HG03439 (cell line): ENCODE results near the gene DSCAML1.

Source experiments
- ATAC-seq: cut with Tn5 transposase; IDR thresholded peaks from one replicate; pipeline ENCODE4 v1.9.1; 2021; ENCODE audit warnings: mild to moderate bottlenecking, moderate library complexity; ENCODE audit not compliant: unreplicated experiment

Gene DSCAML1

DNA sequence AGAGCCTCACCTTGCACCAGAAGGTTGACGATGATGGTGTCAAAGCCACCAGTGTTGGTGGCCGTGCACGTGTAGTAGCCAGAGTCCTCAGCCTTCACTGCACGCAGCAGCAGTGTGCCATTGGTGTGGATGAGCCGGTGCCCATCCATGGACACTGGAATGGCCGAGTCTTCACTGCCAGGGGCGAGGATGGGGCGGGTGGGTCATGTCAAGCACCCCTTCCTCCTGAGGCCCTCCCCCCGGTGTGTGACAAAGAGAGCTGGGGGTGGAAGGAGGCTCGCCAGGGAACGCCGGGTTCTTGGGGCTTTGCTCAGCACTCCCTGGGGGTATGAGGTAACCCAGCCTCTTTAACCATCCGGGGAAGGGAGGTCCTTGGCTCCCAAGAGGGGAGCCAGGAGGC lies 357.8 kb downstream of the DSCAML1 start:
- ATAC-seq = no peak

DNA sequence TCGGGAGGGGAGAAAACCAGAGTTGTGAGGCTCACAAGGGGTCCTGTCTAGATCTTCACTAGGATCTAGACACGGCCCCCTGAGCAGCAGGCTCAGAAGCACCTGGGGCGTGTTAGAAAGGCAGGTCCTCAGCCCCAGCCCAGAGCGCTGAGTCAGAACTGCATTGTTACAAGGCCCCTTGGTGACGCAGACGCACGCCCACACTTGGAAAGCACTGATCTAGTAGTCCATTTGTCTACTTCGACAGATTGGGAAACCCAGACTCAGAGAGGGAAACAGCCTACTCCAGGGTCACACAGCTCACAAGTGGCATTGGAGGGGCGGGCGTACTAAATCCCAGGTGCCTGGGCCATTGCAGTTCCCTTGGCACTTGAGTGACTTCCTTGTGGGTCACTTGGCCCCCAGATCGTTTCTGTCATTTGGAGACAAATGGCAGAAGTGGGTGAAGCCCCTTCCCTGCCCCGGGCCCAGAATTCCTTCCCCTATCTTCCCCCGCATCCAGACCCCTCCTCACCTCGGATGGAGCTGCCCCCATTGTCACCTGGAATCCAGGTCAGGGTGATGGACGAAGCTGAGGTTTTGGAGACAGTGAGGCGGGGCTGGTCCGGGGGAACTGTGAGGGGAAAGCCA lies 358.5 kb downstream of the DSCAML1 start:
- ATAC-seq = no peak

DNA sequence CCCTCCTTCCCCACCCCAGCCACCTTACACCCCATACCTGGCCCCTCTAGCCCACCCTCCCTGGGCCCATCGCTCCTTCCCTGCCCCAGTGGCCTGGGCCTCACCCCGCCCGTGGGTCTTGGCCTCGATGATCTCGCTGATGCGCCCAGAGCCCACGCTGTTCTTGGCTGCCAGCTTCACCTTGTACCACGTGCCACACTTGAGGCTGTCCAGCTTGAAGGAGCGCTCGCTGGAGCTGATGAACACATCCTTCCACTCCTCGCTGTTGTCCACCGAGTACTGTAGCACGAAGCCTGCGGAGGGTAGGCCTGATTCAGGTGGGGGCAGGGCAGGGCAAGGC lies 359.3 kb downstream of the DSCAML1 start:
- ATAC-seq = no peak

DNA sequence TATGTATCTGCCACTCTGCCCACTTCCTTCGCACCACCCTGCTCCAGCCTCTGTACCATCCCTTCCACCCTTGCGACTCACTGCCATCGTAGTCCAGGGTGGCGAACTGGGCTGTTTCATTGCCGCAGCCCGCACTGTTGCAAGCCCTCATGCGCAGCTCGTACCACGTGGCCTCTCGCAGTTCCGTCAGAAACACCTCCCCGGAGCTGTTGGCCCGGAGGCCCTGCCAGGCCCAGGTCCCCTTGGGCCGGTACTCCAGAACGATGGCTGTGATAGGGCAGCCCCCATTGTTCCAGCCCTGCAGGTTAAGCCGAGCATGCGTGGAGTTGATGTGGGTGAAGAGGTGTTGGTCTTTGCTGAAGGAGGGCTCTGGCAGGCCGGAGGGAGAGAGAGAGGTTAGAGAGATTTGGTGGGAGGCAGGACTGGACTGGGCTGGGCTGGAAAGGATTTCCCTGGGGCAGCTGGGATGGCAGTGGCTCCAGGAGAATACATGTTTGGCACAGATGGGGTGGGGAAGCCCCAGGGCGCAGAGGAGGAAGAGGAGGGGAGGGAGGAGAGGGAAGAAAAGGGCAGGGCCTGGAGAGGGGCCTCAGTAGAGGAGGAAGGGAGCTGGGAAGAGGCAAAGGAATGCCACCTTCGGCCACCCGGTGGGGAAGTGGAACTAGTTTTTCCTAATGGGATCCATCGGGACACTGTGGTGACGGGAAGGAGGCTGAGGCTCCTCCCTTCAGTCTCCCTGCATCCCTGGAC lies 359.8 kb downstream of the DSCAML1 start:
- ATAC-seq = no peak

DNA sequence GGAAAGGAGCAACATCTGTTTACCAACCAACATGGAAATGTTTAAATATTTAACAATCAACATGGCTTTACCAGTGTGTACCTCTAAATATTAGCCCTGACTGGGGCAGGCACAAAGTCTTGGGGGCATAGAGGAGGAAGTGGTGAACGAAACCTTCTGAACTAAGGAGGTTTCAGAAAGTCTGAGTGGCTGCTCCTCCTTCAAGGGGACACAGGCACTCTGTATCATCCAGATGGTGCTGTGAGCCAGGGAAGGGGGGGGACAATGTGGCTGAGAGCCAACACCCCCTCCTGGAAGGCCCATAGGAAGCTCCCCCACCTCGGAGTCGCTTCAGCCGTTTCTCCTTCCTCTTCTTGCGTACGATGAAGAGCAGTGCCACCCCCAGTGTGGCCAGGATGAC lies 361.7 kb downstream of the DSCAML1 start:
- ATAC-seq = no peak

DNA sequence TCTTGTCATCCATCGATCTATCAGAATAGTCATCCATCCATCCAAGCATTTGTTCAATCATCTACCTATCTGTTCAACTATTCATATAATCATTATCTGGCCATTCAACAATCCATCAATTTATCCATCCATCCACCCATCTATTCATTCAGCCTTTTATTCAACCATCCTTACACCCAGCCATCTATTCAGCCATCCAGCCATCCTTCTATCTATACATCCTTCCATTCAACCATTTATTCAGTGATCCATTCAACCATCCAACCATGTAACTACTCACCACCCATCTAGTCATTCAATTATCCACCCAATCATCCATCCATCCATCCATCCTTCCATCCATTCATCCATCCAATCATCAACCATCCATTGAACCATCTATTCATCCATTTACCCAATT lies 362.5 kb downstream of the DSCAML1 start:
- no peak for ATAC-seq

DNA sequence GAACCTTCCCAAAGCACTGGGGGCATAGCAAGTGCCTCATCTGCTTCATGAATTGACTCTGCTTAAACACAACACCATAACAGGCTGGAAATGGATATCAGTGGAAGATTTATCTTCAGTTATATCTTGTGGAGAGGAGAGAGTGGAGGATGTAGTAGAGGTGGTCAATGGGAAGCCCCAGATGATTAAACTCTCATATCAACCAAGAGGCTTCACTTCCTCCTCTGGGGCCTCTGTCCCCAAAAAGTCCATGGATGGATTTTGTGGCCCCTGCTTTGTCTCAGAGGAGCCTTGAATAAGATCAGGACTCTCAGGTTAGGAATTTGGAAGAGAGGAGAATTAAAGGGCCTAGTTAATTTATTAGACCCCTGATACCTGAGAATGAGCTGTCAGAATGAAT lies 363.3 kb downstream of the DSCAML1 start:
- no peak for ATAC-seq

DNA sequence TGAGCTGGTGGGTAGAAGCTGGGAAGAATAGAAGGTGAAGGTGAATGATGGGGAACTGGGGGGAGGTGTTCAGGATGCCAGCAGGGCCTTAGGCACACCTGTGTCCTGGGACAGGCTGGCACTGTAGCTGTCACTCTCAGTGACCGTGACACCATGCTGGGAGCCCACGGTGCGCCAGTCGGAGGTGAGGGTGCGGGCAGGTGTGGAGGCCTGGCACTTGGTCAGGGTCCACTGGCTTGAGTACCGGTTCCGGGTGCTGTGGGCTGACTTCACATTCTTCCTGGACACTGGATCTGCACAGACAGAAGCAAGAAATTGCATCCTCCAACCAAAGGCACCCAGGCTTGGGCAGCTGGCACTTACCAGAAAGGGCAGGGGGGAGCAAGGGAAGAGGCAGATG lies 365.6 kb downstream of the DSCAML1 start:
- ATAC-seq = no peak

DNA sequence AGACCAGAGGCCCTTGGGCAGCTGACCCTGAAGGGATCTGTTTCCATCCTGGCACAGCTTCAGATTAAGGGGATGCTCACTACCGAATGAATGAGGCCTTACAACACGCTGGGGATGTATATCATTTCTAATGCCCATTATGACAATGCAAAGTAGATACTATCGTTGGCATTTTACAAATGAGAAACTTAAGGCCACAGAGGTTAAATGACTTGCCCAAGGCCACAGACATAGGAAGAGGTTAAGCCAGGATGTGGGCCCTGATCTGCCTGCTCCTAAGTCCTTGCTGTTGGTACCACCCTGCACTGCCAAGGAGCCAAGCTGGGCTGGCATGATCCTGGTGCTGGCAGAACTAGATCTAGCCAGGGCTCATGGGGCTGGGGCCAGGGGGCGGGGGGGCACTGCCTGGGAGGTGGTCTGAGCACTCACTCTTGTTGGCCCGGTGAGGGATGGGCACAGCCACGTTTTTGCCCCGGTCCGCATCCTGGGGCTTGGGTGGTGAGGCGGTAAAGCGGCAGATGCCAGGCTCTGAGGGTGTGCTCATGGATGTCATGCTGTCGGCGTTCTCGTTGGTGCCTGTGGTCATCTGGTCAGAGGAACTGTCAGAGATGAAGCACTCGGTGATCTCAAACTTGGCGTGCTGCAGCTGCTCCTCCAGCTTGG lies 366.6 kb downstream of the DSCAML1 start:
- no peak for ATAC-seq

DNA sequence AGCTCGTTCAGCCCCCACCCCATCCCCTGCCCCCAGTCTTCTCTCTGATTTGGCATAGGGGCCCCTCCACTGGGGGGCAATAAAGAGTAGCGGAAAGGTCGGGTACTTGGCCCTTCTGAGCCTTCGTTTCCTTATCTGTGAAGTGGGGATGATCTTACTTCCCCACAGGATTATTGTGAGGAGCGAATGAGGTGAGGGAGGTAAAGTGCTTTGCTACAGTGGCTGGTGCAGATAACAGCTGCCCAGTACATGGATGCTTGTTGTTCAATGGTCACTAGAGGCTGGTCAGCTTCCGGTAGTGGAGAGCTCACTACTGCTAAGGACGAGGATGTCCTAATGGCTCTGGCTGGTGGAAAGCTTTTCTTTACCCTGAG lies 368.2 kb downstream of the DSCAML1 start:
- no peak for ATAC-seq

DNA sequence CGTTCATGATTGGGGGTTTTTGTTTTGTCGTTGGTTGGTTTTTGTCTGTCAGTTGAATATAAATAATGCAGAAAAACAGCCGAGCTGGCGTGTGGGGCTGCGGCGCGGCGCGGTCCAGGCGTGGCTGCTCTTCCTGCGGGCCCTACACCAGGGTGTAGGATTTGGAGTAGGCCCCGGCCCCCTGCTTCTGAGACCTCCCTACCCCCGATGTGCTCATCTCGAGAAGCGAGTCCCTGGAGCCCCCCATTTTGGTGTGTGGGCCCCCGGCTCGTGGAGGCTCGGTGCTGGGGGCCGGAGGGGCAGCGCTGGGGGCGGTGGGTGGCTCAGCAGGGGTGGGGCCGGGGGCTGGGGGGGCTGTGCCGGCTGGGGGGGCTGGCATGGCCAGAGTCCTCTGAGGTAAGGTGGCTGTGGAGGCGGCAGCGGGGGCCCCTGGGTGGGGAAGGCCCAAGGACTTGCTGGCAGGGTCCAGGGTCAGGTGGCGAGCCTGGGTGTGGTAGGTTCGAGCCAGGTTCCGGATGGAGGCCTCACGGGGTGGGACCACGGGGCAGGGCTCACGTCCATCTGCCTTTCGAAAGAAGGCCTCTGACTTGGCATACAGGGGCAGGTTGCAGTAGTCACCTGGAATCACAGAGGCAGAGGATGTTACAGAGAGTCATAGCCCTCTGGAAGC lies 368.7 kb downstream of the DSCAML1 start:
- ATAC-seq = no peak

DNA sequence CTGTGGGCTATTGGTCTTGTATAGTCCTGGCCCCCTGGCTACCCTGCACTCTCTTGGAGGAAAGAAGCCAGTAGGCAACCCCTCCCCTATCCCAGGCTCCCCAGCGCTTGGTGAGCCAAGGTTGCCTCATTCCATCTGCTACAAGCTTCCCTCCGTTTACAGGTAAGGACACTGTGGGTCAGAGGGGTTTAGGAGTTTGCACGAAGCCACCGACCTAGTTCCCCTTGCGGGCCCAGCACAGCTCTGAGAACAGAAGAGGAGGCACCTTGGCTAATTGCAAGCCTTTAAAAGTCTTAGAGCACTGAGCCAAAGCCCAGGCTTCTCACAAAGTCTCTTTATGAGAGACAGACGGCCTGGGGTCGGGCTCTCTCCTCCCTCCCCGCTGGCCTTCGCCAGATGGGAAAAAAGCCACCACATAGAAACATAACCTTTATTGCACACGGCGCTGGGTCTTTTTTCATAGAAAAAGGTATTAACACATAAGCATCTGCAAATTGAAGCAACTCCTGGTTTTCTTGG lies 369.6 kb downstream of the DSCAML1 start:
- no peak for ATAC-seq

DNA sequence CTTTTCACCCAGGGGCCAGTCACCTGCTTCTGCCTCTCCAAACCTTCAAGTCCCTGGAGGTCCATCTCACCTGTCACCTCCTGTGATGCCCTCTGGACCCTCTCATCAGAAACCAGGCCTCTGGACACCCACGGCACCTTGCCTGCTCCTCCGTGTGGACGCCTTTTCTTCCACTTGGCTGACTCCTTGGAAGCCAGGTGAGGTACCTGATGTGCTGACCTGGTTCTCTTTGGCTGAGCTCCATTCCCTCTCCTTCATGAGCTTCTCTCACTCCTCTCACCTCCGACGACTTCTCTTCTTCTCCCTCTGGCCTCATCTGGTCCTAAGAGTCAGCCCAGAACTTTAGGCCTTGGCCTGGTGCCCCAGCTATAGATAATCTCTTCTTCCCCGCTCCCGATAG lies 370.1 kb downstream of the DSCAML1 start:
- ATAC-seq = no peak

DNA sequence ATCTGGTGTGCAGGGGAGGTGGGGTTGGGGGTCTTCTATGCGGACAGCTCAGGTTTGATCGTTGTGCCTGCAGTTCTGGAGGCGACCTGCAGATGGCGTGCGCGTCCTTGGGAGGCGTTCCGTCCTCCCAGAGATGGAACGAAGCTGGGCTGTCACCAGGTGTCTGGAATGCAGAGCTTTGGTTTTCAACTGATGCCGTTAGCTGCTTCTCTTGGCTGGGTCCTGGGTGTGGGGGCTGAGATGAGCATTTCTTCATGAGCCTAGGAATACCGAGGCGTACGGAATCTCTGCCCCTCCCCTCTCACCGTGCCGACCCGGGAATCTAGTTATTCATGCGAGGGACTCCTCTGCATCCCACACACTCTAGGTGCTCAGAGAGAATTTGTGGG lies 370.7 kb downstream of the DSCAML1 start:
- no peak for ATAC-seq

DNA sequence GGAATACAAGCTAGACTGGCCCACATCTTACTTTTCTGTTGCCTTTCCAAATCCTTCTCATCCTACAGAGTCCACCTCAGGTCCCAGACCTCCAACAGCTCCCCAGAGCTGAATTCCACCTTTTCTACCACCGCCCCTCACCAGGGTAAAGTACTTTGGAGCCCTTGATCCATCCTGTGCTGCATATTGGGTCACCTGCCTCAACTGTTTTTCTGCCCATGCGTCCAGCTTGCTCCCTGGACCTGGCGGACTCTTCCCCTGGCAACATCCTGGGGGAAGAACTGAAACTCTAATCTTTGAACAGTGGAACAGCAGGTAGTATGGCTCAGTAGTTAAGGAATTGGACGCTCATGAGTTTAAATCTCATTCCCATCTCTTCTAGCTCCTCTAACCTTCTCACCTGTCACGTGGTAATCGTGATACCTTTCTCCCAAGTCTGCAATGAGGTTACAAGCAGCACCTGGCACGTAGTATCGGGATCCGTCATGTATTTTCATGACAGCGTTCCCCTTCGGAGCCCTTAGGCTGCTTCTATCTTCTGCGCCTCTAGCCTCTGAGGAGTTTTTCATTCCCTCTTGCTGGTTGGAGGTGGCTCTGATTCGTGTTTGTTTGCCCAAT lies 371.2 kb downstream of the DSCAML1 start:
- no peak for ATAC-seq

DNA sequence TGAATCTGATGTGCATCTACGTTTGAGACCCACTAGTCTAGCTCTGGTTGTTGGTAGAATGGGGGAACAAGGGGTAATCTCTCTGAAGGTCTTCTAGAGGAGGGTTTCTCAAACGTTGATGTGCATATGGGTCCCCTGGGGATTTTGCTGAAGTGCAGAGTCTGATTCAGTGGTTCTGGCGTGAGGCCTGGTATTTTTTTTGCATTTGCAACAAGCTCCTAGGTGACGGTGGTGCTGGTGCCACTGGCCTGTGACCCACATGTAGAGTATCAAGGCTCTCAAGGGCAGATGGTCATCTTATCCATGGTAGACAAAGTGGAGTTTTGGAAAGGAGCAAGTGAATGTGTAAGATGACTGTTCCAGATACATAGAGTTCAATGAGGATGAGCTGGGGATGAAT lies 372.2 kb downstream of the DSCAML1 start:
- no peak for ATAC-seq

DNA sequence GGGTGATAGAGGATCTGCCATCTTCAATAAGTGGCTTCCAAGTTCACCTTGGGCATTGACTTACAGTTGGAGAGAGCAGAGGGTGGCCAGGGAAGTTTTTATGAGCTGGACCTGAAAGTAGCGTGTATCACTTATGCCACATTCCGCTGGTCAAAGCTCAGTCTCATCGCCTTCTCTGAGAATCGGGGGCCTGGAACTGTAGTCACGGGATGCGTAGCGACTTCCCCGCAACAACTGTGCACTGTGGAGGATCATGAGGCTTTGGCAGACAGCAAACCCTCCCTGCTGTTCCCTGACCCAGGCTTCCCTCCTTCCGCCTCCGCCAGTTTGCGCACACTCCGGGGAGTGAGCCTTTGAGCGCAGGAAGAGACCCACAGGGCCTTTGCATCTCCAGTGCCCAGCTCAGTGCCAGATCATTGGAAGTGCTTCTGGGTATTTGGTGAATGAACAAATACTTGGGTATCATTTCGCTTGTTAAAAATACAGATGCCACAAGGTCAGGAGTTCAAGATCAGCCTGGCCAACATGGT lies 373.9 kb downstream of the DSCAML1 start:
- ATAC-seq = no peak

DNA sequence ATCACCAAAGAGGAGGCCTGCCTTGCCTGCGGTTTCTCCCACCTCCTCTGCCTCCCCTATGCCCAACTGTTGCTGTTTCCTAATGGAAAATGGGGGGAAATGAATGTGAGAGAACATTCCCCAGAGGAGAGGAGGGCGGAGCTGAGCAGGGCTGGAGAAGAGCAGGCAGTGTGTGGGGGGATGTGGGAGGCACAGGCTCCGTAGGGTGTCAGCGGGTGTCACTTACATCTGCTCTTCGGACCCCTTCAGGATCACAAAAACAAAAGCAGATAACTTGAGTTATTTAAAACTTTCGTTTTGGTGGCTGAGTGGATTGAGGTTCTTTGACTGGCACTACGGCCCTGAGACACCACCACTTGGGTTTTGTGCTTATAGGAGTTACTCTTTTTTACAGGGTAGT lies 375.5 kb downstream of the DSCAML1 start:
- no peak for ATAC-seq

DNA sequence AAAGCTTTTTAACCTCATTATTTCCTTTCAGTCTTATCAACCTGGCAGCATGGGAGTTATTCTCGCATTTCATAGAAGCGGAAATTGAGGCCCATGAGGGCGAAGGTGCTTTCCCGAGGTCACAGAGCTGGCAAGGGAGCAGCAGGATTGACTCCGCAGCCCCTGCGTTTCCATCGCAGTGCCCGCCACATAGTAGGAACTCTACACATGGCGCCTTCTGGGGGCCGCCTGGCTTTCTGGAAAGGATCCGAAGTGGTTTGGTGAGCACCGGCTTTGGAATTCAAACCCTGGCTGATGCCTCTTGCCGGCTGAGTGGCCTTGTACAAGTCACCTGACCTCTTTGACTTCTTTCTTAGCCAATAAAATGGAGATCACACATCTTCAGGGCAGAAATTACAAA lies 376.0 kb downstream of the DSCAML1 start:
- ATAC-seq = no peak

DNA sequence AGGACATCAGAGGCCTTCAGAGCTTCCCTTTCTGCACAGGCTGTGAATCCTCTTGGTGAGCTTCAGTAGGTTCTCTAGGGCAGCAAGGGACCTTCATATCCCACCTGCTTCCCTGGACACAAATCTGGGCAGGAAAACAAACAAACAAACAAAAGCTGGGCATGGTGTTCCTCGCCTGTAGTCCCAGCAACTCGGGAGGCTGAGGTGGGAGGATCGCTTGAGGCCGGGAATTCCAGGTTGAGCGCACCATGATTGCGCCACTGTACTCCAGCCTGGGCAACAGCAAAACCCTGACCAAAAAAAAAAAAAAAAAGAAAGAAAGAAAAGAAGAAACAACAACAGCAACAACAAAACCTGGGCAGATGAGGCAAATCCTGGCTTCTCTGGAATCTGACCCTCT lies 376.4 kb downstream of the DSCAML1 start:
- ATAC-seq = no peak

DNA sequence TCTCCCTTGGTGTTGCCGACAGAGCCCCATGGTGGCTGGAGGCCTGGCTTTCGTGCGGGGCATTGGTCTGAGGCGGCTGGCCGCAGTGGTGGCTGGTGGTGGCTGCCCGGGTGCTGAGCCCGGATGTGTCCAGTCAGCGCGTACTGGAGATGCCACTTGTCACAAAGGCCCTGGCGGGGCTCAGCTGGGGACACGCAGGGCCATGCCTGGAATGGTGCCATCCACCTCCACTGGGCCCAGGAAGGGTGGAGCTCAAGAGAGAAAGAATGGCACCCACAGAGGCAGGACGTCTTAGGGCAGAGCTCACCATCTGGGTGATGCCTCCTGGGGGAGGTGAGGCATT lies 376.9 kb downstream of the DSCAML1 start:
- no peak for ATAC-seq
